GM12878 (cell line): ENCODE data around the gene CITED1.

Experiments
- CBX5 ChIP-seq: sonication (generic); IDR thresholded peaks from 2 replicates; pipeline ENCODE4 v1.6.1; 2016; ENCODE audit warnings: low read depth, moderate library complexity, mild to moderate bottlenecking, inconsistent platforms
- CREB1 ChIP-seq: IDR thresholded peaks from 2 replicates; pipeline ENCODE4 v1.6.1; 2012; ENCODE audit warnings: low read depth, mild to moderate bottlenecking, inconsistent platforms
- ESRRA ChIP-seq: IDR thresholded peaks from 2 replicates; pipeline ENCODE4 v1.6.1; 2012; ENCODE audit warnings: mild to moderate bottlenecking, low read length, improper control_type of control experiment
- JUND ChIP-seq: IDR thresholded peaks from 2 replicates; pipeline ENCODE4 v1.6.1; 2012; ENCODE audit warnings: low read depth, mild to moderate bottlenecking, low read length, improper control_type of control experiment, moderate library complexity
- KDM1A ChIP-seq: fragments of 200-600 bp; sonication (generic); IDR thresholded peaks from 2 replicates; pipeline ENCODE4 v1.6.1; 2016; ENCODE audit warnings: borderline replicate concordance
- MXI1 ChIP-seq: fragments of 150-350 bp; IDR thresholded peaks from 2 replicates; pipeline ENCODE4 v1.6.1; 2011; ENCODE audit warnings: low read depth, mild to moderate bottlenecking, inconsistent platforms, low read length, improper control_type of control experiment
- NFIC ChIP-seq: IDR thresholded peaks from 2 replicates; pipeline ENCODE4 v1.6.1; 2012; ENCODE audit warnings: low read depth, mild to moderate bottlenecking, inconsistent platforms, low read length, moderate library complexity
- POLR2A ChIP-seq: IDR thresholded peaks from 2 replicates; pipeline ENCODE4 v1.6.1; 2011; ENCODE audit warnings: low read depth, mild to moderate bottlenecking, low read length
- RAD21 ChIP-seq: IDR thresholded peaks from 2 replicates; pipeline ENCODE4 v1.6.1; 2011; ENCODE audit warnings: mild to moderate bottlenecking, low read depth, low read length, moderate library complexity; ENCODE audit not compliant: insufficient read depth
- RAD51 ChIP-seq: fragments of 450-650 bp; IDR thresholded peaks from 2 replicates; pipeline ENCODE4 v1.6.1; 2016; ENCODE audit warnings: moderate library complexity, mild to moderate bottlenecking, inconsistent platforms
- REST ChIP-seq: IDR thresholded peaks from 2 replicates; pipeline ENCODE4 v1.6.1; 2012; ENCODE audit warnings: mild to moderate bottlenecking, low read depth, low read length
- YY1 ChIP-seq: IDR thresholded peaks from 2 replicates; pipeline ENCODE4 v1.6.1; 2011; ENCODE audit warnings: low read depth, mild to moderate bottlenecking, low read length
- ZNF384 ChIP-seq: IDR thresholded peaks from 2 replicates; pipeline ENCODE4 v1.6.1; 2012; ENCODE audit warnings: low read depth, mild to moderate bottlenecking, low read length, improper control_type of control experiment, borderline replicate concordance
- TF ChIP-seq, protein P1 (sequence below), 3 experiments: IDR thresholded peaks in 2 of 3; conservative IDR thresholded peaks in 1 of 3; 2 replicates each; pipeline ENCODE4 v1.5.1; 2011; ENCODE audit warnings: low read depth in 3 of 3, low read length in 3 of 3, mild to moderate bottlenecking in 3 of 3, control low read depth in 2 of 3, moderate library complexity in 2 of 3, inconsistent platforms in 1 of 3, mixed read lengths in 1 of 3; ENCODE audit not compliant: control insufficient read depth in 2 of 3, insufficient read depth in 1 of 3; ENCODE audit errors: extremely low read depth in 1 of 3

- TF ChIP-seq CBX5 (no peak), MXI1 (no peak), POLR2A (no peak), NFIC (no peak), KDM1A (no peak), JUND (no peak), ESRRA (no peak), REST (no peak), YY1 (no peak), ZNF384 (no peak), RAD51 (no peak), CREB1 (no peak), RAD21 (no peak)
- TF ChIP-seq, protein P1, sequence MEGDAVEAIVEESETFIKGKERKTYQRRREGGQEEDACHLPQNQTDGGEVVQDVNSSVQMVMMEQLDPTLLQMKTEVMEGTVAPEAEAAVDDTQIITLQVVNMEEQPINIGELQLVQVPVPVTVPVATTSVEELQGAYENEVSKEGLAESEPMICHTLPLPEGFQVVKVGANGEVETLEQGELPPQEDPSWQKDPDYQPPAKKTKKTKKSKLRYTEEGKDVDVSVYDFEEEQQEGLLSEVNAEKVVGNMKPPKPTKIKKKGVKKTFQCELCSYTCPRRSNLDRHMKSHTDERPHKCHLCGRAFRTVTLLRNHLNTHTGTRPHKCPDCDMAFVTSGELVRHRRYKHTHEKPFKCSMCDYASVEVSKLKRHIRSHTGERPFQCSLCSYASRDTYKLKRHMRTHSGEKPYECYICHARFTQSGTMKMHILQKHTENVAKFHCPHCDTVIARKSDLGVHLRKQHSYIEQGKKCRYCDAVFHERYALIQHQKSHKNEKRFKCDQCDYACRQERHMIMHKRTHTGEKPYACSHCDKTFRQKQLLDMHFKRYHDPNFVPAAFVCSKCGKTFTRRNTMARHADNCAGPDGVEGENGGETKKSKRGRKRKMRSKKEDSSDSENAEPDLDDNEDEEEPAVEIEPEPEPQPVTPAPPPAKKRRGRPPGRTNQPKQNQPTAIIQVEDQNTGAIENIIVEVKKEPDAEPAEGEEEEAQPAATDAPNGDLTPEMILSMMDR (IDR thresholded peaks at IDR 0.05 in 2 of 3, conservative IDR thresholded peaks at IDR 0.05 in 1 of 3; ENCODE audit: control insufficient read depth in 2 of 3, extremely low read depth in 1 of 3, insufficient read depth in 1 of 3, low read depth in 3 of 3, low read length in 3 of 3) = no peak
These were observed 8.3 kb upstream of the CITED1 start for GRCh38 chrX:72313707-72314641.
